Measurements from ENCODE around the gene SLAMF6.

DNA sequence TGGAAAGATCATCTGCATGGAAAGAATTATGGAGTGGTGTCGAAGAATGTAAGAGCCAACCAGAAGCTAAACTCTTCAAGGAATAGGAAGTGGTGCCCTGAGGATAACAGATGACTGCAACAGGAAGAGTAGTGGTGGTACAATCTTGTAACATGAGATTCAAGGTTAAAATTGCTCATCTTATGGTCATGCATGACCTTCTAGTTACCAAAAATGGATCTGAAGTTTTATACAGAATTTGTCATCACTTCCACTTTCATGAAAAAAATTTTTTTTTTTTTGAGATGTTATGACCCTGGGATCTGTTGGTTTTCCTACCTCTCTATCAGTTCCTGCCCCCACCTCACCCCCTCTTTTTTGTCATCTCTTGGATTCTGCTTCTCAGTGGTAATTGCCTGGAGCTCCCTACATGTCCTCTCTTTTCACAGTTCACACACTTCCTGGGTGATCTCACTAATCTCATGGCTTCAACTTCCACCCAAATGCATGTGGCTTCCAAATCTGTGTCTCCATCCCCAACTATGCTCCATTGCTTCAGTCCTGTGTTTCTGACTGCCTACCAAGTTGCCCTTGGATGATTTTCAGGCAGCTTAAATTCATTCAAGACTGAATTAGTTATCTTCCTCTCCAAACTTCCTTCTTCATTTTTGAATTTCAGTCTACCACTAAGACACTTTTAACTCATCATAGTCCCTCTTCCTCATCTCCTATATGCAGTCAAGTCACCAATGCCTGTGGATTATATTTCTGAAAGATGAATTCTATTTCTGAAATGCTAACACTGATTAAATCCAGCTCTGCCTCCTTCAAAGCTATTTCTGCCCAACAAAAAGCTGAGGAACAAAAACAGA lies 48.4 kb downstream of the SLAMF6 start:
- TF ChIP-seq CTCF (IDR thresholded peaks at IDR 0.05; ENCODE audit: poor library complexity) (no peak), EZH2 (IDR thresholded peaks at IDR 0.05; ENCODE audit: borderline replicate concordance) (no peak), EZH2phosphoT487 (IDR thresholded peaks at IDR 0.05; ENCODE audit: low read depth, severe bottlenecking, unreplicated experiment) (no peak)

Measured in hepatocyte (in vitro differentiated cells).